ENCODE results near the gene CFTR.

GRCh38 chr7:117444646-117445045, 35.2 kb upstream of the CFTR start:
- TF ChIP-seq CTCF (IDR thresholded peaks at IDR 0.05 in 2 of 3, conservative IDR thresholded peaks at IDR 0.05 in 1 of 3; ENCODE audit: borderline replicate concordance in 1 of 3, insufficient read depth in 1 of 3, low read depth in 2 of 3, low read length in 2 of 3), result no peak
- TF ChIP-seq YY1 (IDR thresholded peaks at IDR 0.05; ENCODE audit: extremely low read depth, insufficient replicate concordance, low read depth, low read length), result no peak
